ENCODE data around the gene PCBP1. TPM values are rescaled to one million over a fixed set of nuclear protein-coding genes. Genes with fewer than 3 reads are reported as not detected.

PCBP1 gene
- polyA plus RNA-seq, 1 of the 3 experiments (the other 2 are of a cell fraction): 94.0 TPM

- peak overlapping the region in 1 of 2 experiments; percentile 19; a peak in 1 of 4 replicates for H3K27ac ChIP-seq (ENCODE audit: low read depth in 2 of 2, low read length in 1 of 2)
- TF ChIP-seq SMC3 (IDR thresholded peaks at IDR 0.05; ENCODE audit: low read depth, low read length) (no peak), NRF1 (IDR thresholded peaks at IDR 0.05; ENCODE audit: low read depth, low read length) (no peak), MXI1 (IDR thresholded peaks at IDR 0.05; ENCODE audit: low read depth, low read length) (no peak), RAD21 (IDR thresholded peaks at IDR 0.05; ENCODE audit: low read length) (no peak), GATA2 (CRISPR knock-in tag; IDR thresholded peaks at IDR 0.05) (no peak), FOXJ3 (CRISPR knock-in tag; IDR thresholded peaks at IDR 0.05) (no peak), FOXM1 (IDR thresholded peaks at IDR 0.05; ENCODE audit: low read depth) (no peak), TCF12 (IDR thresholded peaks at IDR 0.05) (no peak), JUND (IDR thresholded peaks at IDR 0.05) (no peak), CHD2 (IDR thresholded peaks at IDR 0.05; ENCODE audit: low read length, partially characterized antibody) (no peak), POLR2AphosphoS5 (IDR thresholded peaks at IDR 0.05; ENCODE audit: low read depth, low read length) (no peak), ELF1 (IDR thresholded peaks at IDR 0.05) (no peak), RFX5 (IDR thresholded peaks at IDR 0.05; ENCODE audit: low read length) (no peak)
- TF ChIP-seq, protein P1, sequence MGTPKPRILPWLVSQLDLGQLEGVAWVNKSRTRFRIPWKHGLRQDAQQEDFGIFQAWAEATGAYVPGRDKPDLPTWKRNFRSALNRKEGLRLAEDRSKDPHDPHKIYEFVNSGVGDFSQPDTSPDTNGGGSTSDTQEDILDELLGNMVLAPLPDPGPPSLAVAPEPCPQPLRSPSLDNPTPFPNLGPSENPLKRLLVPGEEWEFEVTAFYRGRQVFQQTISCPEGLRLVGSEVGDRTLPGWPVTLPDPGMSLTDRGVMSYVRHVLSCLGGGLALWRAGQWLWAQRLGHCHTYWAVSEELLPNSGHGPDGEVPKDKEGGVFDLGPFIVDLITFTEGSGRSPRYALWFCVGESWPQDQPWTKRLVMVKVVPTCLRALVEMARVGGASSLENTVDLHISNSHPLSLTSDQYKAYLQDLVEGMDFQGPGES (IDR thresholded peaks at IDR 0.05; ENCODE audit: low read depth, low read length): no peak
- TF ChIP-seq, protein P2, sequence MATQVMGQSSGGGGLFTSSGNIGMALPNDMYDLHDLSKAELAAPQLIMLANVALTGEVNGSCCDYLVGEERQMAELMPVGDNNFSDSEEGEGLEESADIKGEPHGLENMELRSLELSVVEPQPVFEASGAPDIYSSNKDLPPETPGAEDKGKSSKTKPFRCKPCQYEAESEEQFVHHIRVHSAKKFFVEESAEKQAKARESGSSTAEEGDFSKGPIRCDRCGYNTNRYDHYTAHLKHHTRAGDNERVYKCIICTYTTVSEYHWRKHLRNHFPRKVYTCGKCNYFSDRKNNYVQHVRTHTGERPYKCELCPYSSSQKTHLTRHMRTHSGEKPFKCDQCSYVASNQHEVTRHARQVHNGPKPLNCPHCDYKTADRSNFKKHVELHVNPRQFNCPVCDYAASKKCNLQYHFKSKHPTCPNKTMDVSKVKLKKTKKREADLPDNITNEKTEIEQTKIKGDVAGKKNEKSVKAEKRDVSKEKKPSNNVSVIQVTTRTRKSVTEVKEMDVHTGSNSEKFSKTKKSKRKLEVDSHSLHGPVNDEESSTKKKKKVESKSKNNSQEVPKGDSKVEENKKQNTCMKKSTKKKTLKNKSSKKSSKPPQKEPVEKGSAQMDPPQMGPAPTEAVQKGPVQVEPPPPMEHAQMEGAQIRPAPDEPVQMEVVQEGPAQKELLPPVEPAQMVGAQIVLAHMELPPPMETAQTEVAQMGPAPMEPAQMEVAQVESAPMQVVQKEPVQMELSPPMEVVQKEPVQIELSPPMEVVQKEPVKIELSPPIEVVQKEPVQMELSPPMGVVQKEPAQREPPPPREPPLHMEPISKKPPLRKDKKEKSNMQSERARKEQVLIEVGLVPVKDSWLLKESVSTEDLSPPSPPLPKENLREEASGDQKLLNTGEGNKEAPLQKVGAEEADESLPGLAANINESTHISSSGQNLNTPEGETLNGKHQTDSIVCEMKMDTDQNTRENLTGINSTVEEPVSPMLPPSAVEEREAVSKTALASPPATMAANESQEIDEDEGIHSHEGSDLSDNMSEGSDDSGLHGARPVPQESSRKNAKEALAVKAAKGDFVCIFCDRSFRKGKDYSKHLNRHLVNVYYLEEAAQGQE (IDR thresholded peaks at IDR 0.05; ENCODE audit: low read depth, low read length): no peak
- TF ChIP-seq, protein P3, sequence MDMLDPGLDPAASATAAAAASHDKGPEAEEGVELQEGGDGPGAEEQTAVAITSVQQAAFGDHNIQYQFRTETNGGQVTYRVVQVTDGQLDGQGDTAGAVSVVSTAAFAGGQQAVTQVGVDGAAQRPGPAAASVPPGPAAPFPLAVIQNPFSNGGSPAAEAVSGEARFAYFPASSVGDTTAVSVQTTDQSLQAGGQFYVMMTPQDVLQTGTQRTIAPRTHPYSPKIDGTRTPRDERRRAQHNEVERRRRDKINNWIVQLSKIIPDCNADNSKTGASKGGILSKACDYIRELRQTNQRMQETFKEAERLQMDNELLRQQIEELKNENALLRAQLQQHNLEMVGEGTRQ (IDR thresholded peaks at IDR 0.05; ENCODE audit: borderline replicate concordance, low read depth, low read length): no peak
- no peak overlapping the region for H3K9ac ChIP-seq
- POLR2A ChIA-PET: interaction anchor here (1.4 to 2.1 kb wide), 2 partner anchors 14 to 21 kb away, joined by 3 to 6 read pairs; no protein-coding TSS in a partner anchor
- no peaks in the 10 kb centered on the region for H3K9me2 ChIP-seq
- CTCF ChIA-PET: interaction anchor here (2.1 kb wide), 1 partner anchor 39 kb away, joined by 9 read pairs; no protein-coding TSS in a partner anchor
- peaks cover 4% of the 10 kb centered on the region for H3F3A ChIP-seq (replicated peaks; ENCODE audit: insufficient read depth)
- no peaks in the 10 kb centered on the region for H3K36me3 ChIP-seq (replicated peaks in 1 of 2; ENCODE audit: control insufficient read depth in 1 of 2, insufficient read depth in 2 of 2, low read length in 1 of 2)
- H3K4me3 ChIP-seq (ENCODE audit: low read depth in 2 of 2, low read length in 1 of 2): no peak overlapping the region
- H3K79me2 ChIP-seq (ENCODE audit: insufficient read depth): no peaks in the 10 kb centered on the region
- DNase-seq: no peak
- H2AFZ ChIP-seq (ENCODE audit: low read depth): peak overlapping the region; percentile 89
- no peak overlapping the region for H3K4me2 ChIP-seq
- no peaks in the 10 kb centered on the region for H3K27me3 ChIP-seq (ENCODE audit: insufficient read depth)
- H3K4me1 ChIP-seq (ENCODE audit: control insufficient read depth in 1 of 2, insufficient read depth in 2 of 2, low read depth in 1 of 2, low read length in 1 of 2): peaks cover 5 to 12% of the 10 kb centered on the region in 2 experiments; a peak in 2 of 4 replicates
- WGBS (ENCODE audit: low lambda C conversion rate): 95% methylated on average over 5 of the region's 5 CpGs
- H3K9me3 ChIP-seq: no peaks in the 10 kb centered on the region
- H4K20me1 ChIP-seq (ENCODE audit: insufficient read depth): no peaks in the 10 kb centered on the region
Observed at GRCh38 chr2:70103531-70104061, 16.3 kb downstream of the PCBP1 start.
